ENCODE data around the gene SIGLEC1.

Gene SIGLEC1

GRCh38 chr20:3692706-3693294, 19.6 kb downstream of the SIGLEC1 start:
- TF ChIP-seq CTCF (IDR thresholded peaks at IDR 0.05; ENCODE audit: low read depth, low read length), result no peak

GRCh38 chr20:3691897-3692296, 20.5 kb downstream of the SIGLEC1 start:
- TF ChIP-seq CTCF (IDR thresholded peaks at IDR 0.05; ENCODE audit: low read depth, low read length), result no peak
- H3K4me3 ChIP-seq (ENCODE audit: low read depth, low read length), result no peak overlapping the region

More at GRCh38 chr20:3692706-3693294, 19.6 kb downstream of the SIGLEC1 start:
- H3K4me3 ChIP-seq (ENCODE audit: low read depth, low read length), result no peak overlapping the region

GRCh38 chr20:3691306-3691705, 21.1 kb downstream of the SIGLEC1 start:
- no peak overlapping the region for H3K4me3 ChIP-seq (ENCODE audit: low read depth, low read length)
- TF ChIP-seq CTCF (IDR thresholded peaks at IDR 0.05; ENCODE audit: low read depth, low read length), result no peak

- TF ChIP-seq CTCF (IDR thresholded peaks at IDR 0.05; ENCODE audit: low read depth, low read length), result no peak
- H3K4me3 ChIP-seq (ENCODE audit: low read depth, low read length), result no peak overlapping the region
Observed at GRCh38 chr20:3690413-3690812, 22.0 kb downstream of the SIGLEC1 start.

GRCh38 chr20:3689978-3690377, 22.4 kb downstream of the SIGLEC1 start:
- TF ChIP-seq CTCF (IDR thresholded peaks at IDR 0.05; ENCODE audit: low read depth, low read length), result no peak
- H3K4me3 ChIP-seq (ENCODE audit: low read depth, low read length), result no peak overlapping the region

- H3K4me3 ChIP-seq (ENCODE audit: low read depth, low read length), result no peak overlapping the region
- TF ChIP-seq CTCF (IDR thresholded peaks at IDR 0.05; ENCODE audit: low read depth, low read length), result no peak
Observed at GRCh38 chr20:3687655-3688054, 24.7 kb downstream of the SIGLEC1 start.

- no peak for TF ChIP-seq CTCF (IDR thresholded peaks at IDR 0.05; ENCODE audit: low read depth, low read length)
Observed at GRCh38 chr20:3686867-3687321, 25.5 kb downstream of the SIGLEC1 start.

More at GRCh38 chr20:3686867-3687321, 25.5 kb downstream of the SIGLEC1 start:
- H3K4me3 ChIP-seq (ENCODE audit: low read depth, low read length), result no peak overlapping the region
